CD4-positive, alpha-beta T cell treated with Interleukin-6 at 100 ng/mL for 8 hours (primary cell): Measurements from ENCODE around the gene GGCT.
A peak's percentile ranks its signal among the peaks of the same experiment; 100 is the strongest.
"Not testable (repeated sequence)": the region's sequence is repeated elsewhere in the genome, so short reads cannot be mapped to it uniquely, and the experiment has no call there.

Experiments used
- DNase-seq: peaks from one replicate; pipeline ENCODE4 v3.0.0-alpha.2; 2020; ENCODE audit warnings: mixed read lengths, low spot score

GGCT gene

GRCh38 chr7:30515761-30516160 lies 11.1 kb upstream of the GGCT start:
- no peak for DNase-seq

- no peak for DNase-seq
Measured at GRCh38 chr7:30514776-30515175, 10.1 kb upstream of the GGCT start.

GRCh38 chr7:30514177-30514576 lies 9.5 kb upstream of the GGCT start:
- no peak for DNase-seq

- DNase-seq, result no peak
Measured at GRCh38 chr7:30513762-30514161, 9.1 kb upstream of the GGCT start.

GRCh38 chr7:30511973-30512662 lies 7.5 kb upstream of the GGCT start:
- no peak for DNase-seq

- DNase-seq, result no peak
Measured at GRCh38 chr7:30511494-30511893, 6.9 kb upstream of the GGCT start.

GRCh38 chr7:30510124-30511075 lies 5.8 kb upstream of the GGCT start:
- DNase-seq, result peak; percentile 31

- DNase-seq, result not testable (repeated sequence)
Measured at GRCh38 chr7:30509171-30509857, 4.7 kb upstream of the GGCT start.

- not testable (repeated sequence) for DNase-seq
Measured at GRCh38 chr7:30507346-30507900, 2.8 kb upstream of the GGCT start.

- DNase-seq, result no peak
Measured at GRCh38 chr7:30505174-30505697, 607 bp upstream of the GGCT start.

- no peak for DNase-seq
Measured at GRCh38 chr7:30503274-30504212, 1.1 kb downstream of the GGCT start.

GRCh38 chr7:30502470-30503251 lies 2.0 kb downstream of the GGCT start:
- DNase-seq, result no peak

- DNase-seq, result no peak
Measured at GRCh38 chr7:30501264-30501663, 3.4 kb downstream of the GGCT start.

- no peak for DNase-seq
Measured at GRCh38 chr7:30493228-30493627, 11.4 kb downstream of the GGCT start.

- no peak for DNase-seq
Measured at GRCh38 chr7:30491417-30491816, 13.2 kb downstream of the GGCT start.

- DNase-seq, result no peak
Measured at GRCh38 chr7:30487371-30487770, 17.3 kb downstream of the GGCT start.

- no peak for DNase-seq
Measured at GRCh38 chr7:30485667-30486066, 19.0 kb downstream of the GGCT start.

- not testable (repeated sequence) for DNase-seq
Measured at GRCh38 chr7:30481416-30481815, 23.2 kb downstream of the GGCT start.

GRCh38 chr7:30479202-30480120 lies 25.2 kb downstream of the GGCT start:
- DNase-seq, result peak; percentile 44
